ENCODE results near the gene MPDZ. TPM values are rescaled to one million over a fixed set of nuclear protein-coding genes. Genes with fewer than 3 reads are reported as not detected.

Gene MPDZ
- total RNA-seq, 4 donors from 2014 or later, result 52.9 to 84.6 (median 78.5) TPM

DNA sequence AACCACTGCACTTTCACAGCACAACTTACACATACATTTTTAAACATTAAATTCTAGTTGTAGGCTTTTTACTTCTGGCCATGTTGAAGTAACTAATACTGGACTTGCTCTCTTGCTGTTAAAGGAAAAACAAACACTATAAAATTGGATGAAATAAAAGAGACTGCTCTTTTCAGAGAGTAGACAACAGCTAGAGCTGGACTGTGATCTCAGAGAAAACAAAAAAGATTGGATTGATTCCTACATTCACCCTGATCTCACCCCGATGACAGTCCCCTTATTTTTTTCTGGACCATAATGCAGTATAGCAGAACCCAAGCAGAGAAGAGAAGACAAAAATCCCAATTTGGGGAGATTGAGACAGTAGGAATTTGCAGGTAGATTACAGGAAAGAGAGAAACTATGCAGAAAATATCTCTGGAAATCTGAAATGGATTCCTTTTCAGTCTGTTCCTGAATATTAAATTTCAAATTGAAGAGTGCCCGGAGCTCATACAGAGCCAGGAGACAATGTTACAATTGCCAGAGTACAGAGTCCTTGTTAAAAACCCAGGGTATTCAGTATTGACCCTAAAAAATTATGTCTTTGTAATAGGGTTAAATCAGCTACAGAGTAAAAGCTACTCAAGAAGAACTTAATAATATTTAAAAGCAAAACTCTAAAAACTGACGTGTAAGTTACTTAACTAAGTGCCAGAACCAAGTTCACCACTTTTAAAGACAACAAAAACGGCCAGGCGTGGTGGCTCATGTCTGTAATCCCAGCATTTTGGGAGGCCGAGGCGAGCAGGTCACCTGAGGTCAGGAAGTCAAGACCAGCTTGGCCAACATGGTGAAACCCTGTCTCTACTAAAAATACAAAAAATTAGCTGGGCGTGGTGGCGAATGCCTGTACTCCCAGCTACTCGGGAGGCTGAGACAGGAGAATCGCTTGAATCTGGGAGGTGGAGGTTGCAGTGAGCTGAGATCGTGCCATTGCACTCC is 208.6 kb downstream of the MPDZ start:
- intact Hi-C loops (cut with DNase I; ENCODE audit: low total_unique reads), result no loop called here
- H3K27me3 ChIP-seq, result no peaks in the 10 kb centered on the region
- DNase-seq, result no peak
- H3K27ac ChIP-seq, result no peak overlapping the region
- H3K4me3 ChIP-seq, result no peak overlapping the region
- no peak for TF ChIP-seq POLR2A (IDR thresholded peaks at IDR 0.05)
- TF ChIP-seq, protein P1, sequence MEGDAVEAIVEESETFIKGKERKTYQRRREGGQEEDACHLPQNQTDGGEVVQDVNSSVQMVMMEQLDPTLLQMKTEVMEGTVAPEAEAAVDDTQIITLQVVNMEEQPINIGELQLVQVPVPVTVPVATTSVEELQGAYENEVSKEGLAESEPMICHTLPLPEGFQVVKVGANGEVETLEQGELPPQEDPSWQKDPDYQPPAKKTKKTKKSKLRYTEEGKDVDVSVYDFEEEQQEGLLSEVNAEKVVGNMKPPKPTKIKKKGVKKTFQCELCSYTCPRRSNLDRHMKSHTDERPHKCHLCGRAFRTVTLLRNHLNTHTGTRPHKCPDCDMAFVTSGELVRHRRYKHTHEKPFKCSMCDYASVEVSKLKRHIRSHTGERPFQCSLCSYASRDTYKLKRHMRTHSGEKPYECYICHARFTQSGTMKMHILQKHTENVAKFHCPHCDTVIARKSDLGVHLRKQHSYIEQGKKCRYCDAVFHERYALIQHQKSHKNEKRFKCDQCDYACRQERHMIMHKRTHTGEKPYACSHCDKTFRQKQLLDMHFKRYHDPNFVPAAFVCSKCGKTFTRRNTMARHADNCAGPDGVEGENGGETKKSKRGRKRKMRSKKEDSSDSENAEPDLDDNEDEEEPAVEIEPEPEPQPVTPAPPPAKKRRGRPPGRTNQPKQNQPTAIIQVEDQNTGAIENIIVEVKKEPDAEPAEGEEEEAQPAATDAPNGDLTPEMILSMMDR (IDR thresholded peaks at IDR 0.05), result no peak
- no peaks in the 10 kb centered on the region for H3K36me3 ChIP-seq
- no peaks in the 10 kb centered on the region for H3K4me1 ChIP-seq
- H3K9me3 ChIP-seq, result peaks cover 0 to 4% of the 10 kb centered on the region in 2 donors

- no peak overlapping the region for H3K27ac ChIP-seq
- no peak for DNase-seq
- H3K27me3 ChIP-seq, result no peaks in the 10 kb centered on the region
- H3K9me3 ChIP-seq, result no peaks in the 10 kb centered on the region
- no peaks in the 10 kb centered on the region for H3K4me1 ChIP-seq
- intact Hi-C loops (cut with DNase I; ENCODE audit: low total_unique reads), result no loop called here
- TF ChIP-seq, protein P1 (IDR thresholded peaks at IDR 0.05), result no peak
- TF ChIP-seq POLR2A (IDR thresholded peaks at IDR 0.05), result no peak
- H3K4me3 ChIP-seq, result no peak overlapping the region
- H3K36me3 ChIP-seq, result no peaks in the 10 kb centered on the region
Measured at GRCh38 chr9:13069498-13069897, 210.0 kb downstream of the MPDZ start.

DNA sequence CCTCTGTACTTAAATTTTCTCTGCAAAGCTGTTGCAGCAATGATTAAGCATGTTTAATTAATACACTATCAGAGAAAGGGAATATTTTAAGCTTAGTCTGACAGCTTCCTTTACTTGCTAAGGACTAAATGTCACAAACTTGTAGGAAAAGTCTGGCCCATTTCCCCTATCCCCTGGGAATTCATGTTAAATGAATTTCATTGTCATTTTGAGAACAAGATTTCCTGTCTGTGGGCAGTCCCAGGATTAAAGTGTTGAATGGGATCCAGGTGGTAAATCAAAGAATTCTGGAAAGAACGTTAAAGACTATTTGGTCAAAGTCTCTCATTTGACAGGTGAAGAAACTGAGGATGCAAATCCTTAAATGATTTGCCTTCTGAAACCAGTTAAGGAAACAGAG is 214.8 kb downstream of the MPDZ start:
- Histone ChIP-seq H3K36me3 (no peaks in the 10 kb centered on the region), H3K27ac (no peak overlapping the region), H3K9me3 (no peaks in the 10 kb centered on the region), H3K4me1 (no peaks in the 10 kb centered on the region), H3K27me3 (no peaks in the 10 kb centered on the region), H3K4me3 (no peak overlapping the region)
- DNase-seq, result no peak
- TF ChIP-seq, protein P1 (IDR thresholded peaks at IDR 0.05), result no peak
- no peak for TF ChIP-seq POLR2A (IDR thresholded peaks at IDR 0.05)
- intact Hi-C loops (cut with DNase I; ENCODE audit: low total_unique reads), result no loop called here

- TF ChIP-seq, protein P1 (IDR thresholded peaks at IDR 0.05), result no peak
- no peak for TF ChIP-seq POLR2A (IDR thresholded peaks at IDR 0.05)
- Histone ChIP-seq H3K9me3 (no peaks in the 10 kb centered on the region), H3K27ac (no peak overlapping the region), H3K27me3 (no peaks in the 10 kb centered on the region), H3K36me3 (no peaks in the 10 kb centered on the region), H3K4me1 (no peaks in the 10 kb centered on the region), H3K4me3 (no peak overlapping the region)
- no peak for DNase-seq
- intact Hi-C loops (cut with DNase I; ENCODE audit: low total_unique reads), result no loop called here
Measured at GRCh38 chr9:13063880-13064459, 215.5 kb downstream of the MPDZ start.

DNA sequence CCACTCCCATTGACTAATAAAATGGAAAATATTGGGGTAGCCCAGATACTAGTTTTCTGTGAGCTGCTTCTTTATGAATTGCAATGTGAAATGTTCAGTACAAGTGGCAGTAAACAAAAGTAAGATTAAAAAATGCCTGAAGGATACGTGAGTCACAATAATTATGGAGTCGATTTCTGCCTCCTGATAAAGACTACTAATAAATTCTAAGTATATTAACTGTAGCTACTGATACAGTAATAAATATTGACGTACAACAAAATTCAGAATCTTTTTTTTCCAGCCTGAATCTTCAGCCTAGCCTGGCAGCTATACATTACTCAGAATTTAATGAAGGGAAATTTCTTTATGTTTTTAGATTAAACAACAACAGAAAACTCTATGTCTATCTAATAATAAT is 218.1 kb downstream of the MPDZ start:
- intact Hi-C loops (cut with DNase I; ENCODE audit: low total_unique reads), result no loop called here
- H3K27ac ChIP-seq, result no peak overlapping the region
- H3K4me3 ChIP-seq, result no peak overlapping the region
- no peaks in the 10 kb centered on the region for H3K27me3 ChIP-seq
- TF ChIP-seq, protein P1 (IDR thresholded peaks at IDR 0.05), result no peak
- TF ChIP-seq POLR2A (IDR thresholded peaks at IDR 0.05), result no peak
- H3K4me1 ChIP-seq, result no peaks in the 10 kb centered on the region
- DNase-seq, result no peak
- no peaks in the 10 kb centered on the region for H3K9me3 ChIP-seq
- H3K36me3 ChIP-seq, result no peaks in the 10 kb centered on the region
